HCT116 (cell line): ENCODE data around the gene RALGAPA1.

Source experiments
- CTCF ChIP-seq, 3 experiments: fragments of 200-600 bp in 1 of 3; sonication (generic) in 1 of 3; IDR thresholded peaks in 2 of 3; conservative IDR thresholded peaks in 1 of 3; 2 replicates each; pipeline ENCODE4 v1.5.1; 2012 to 2017; ENCODE audit warnings: low read depth in 2 of 3, low read length in 2 of 3, antibody characterized with exemption in 1 of 3, borderline replicate concordance in 1 of 3, control low read depth in 1 of 3, mild to moderate bottlenecking in 1 of 3, mixed read lengths in 1 of 3, mixed run types in 1 of 3, moderate library complexity in 1 of 3; ENCODE audit not compliant: insufficient read depth in 1 of 3
- EZH2 ChIP-seq: fragments of 200-600 bp; sonication (generic); IDR thresholded peaks from 2 replicates; pipeline ENCODE4 v1.6.1; 2017; ENCODE audit warnings: antibody characterized with exemption, mixed run types
- EZH2phosphoT487 ChIP-seq: fragments of 200-600 bp; IDR thresholded peaks from 2 replicates; pipeline ENCODE4 v1.6.1; 2018; ENCODE audit warnings: antibody characterized with exemption, borderline replicate concordance
- POLR2A ChIP-seq: IDR thresholded peaks from 2 replicates; pipeline ENCODE4 v1.7.0; 2011; ENCODE audit warnings: borderline replicate concordance; ENCODE audit not compliant: insufficient read depth, insufficient read length; ENCODE audit errors: extremely low read depth
- REST ChIP-seq: IDR thresholded peaks from 2 replicates; pipeline ENCODE4 v1.6.1; 2012; ENCODE audit warnings: low read depth
- TCF7L2 ChIP-seq: IDR thresholded peaks from 2 replicates; pipeline ENCODE4 v1.7.0; 2011; ENCODE audit warnings: borderline replicate concordance, inconsistent platforms; ENCODE audit not compliant: insufficient read depth, insufficient read length; ENCODE audit errors: extremely low read depth
- YY1 ChIP-seq: IDR thresholded peaks from 2 replicates; pipeline ENCODE4 v1.6.1; 2011; ENCODE audit warnings: low read length, low read depth, moderate library complexity, mild to moderate bottlenecking; ENCODE audit not compliant: insufficient replicate concordance; ENCODE audit errors: extremely low read depth
- ZBTB33 ChIP-seq: IDR thresholded peaks from 2 replicates; pipeline ENCODE4 v1.6.1; 2011; ENCODE audit warnings: mild to moderate bottlenecking, low read length, moderate library complexity; ENCODE audit not compliant: insufficient replicate concordance; ENCODE audit errors: extremely low read depth
- ZFX ChIP-seq: fragments of 450-650 bp; IDR thresholded peaks from 2 replicates; pipeline ENCODE4 v1.6.1; 2017

DNA sequence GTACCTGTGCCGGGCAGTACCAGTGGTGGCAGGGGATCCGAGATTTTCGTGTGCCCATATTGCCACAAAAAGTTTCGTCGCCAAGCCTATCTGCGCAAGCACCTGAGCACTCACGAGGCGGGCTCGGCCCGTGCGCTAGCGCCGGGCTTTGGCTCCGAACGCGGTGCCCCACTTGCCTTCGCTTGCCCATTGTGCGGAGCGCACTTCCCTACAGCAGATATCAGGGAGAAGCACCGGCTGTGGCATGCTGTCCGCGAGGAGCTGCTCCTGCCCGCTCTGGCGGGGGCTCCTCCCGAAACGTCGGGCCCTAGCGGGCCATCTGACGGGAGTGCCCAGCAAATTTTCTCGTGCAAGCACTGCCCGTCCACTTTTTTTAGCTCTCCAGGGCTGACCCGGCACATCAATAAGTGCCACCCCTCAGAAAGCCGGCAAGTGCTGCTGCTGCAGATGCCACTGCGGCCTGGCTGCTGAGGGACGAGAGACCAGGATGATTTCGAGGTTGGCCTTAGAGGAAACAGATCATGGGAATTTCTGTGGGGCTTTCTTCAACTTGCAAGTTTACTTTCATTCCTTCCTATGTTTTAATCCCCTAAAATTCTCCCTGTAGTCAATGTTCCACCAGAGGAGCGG is 273.5 kb downstream of the RALGAPA1 start:
- TF ChIP-seq CTCF (IDR thresholded peaks at IDR 0.05 in 2 of 3, conservative IDR thresholded peaks at IDR 0.05 in 1 of 3; ENCODE audit: borderline replicate concordance in 1 of 3, insufficient read depth in 1 of 3, low read depth in 2 of 3, low read length in 2 of 3) = no peak
- no peak for TF ChIP-seq TCF7L2
- TF ChIP-seq ZFX = no peak
- no peak for TF ChIP-seq EZH2phosphoT487
- no peak for TF ChIP-seq POLR2A
- no peak for TF ChIP-seq YY1
- no peak for TF ChIP-seq REST
- no peak for TF ChIP-seq EZH2
- TF ChIP-seq ZBTB33 = no peak
